Germinal center (tissue), 1 donor: ENCODE measurements around the gene TNFRSF18.

Experiments used
- DNase-seq: peaks from one replicate; pipeline ENCODE4 v3.0.0; 2012; ENCODE audit warnings: mixed read lengths, low spot score

Gene TNFRSF18

GRCh38 chr1:1228596-1229321 lies 22.4 kb upstream of the TNFRSF18 start:
- no peak for DNase-seq

GRCh38 chr1:1228187-1228586 lies 21.8 kb upstream of the TNFRSF18 start:
- DNase-seq = no peak

- no peak for DNase-seq
Measured at GRCh38 chr1:1227386-1227785, 21.0 kb upstream of the TNFRSF18 start.

- no peak for DNase-seq
Measured at GRCh38 chr1:1226566-1227362, 20.4 kb upstream of the TNFRSF18 start.

GRCh38 chr1:1225913-1226312 lies 19.5 kb upstream of the TNFRSF18 start:
- DNase-seq = no peak

- no peak for DNase-seq
Measured at GRCh38 chr1:1225238-1225845, 18.9 kb upstream of the TNFRSF18 start.

- DNase-seq = no peak
Measured at GRCh38 chr1:1223891-1224290, 17.5 kb upstream of the TNFRSF18 start.

- no peak for DNase-seq
Measured at GRCh38 chr1:1223321-1223720, 16.9 kb upstream of the TNFRSF18 start.

- no peak for DNase-seq
Measured at GRCh38 chr1:1222575-1223225, 16.3 kb upstream of the TNFRSF18 start.

GRCh38 chr1:1221887-1222574 lies 15.6 kb upstream of the TNFRSF18 start:
- DNase-seq = no peak

- no peak for DNase-seq
Measured at GRCh38 chr1:1220197-1220596, 13.8 kb upstream of the TNFRSF18 start.

- DNase-seq = no peak
Measured at GRCh38 chr1:1219341-1219740, 12.9 kb upstream of the TNFRSF18 start.

GRCh38 chr1:1218524-1219200 lies 12.3 kb upstream of the TNFRSF18 start:
- DNase-seq = no peak

GRCh38 chr1:1217621-1218523 lies 11.5 kb upstream of the TNFRSF18 start:
- DNase-seq = no peak

- no peak for DNase-seq
Measured at GRCh38 chr1:1216770-1217620, 10.6 kb upstream of the TNFRSF18 start.

- DNase-seq = no peak
Measured at GRCh38 chr1:1215881-1216605, 9.7 kb upstream of the TNFRSF18 start.

GRCh38 chr1:1215080-1215676 lies 8.8 kb upstream of the TNFRSF18 start:
- DNase-seq = no peak
